Measurements from ENCODE around the gene OSBPL3. TPM values are rescaled to one million over a fixed set of nuclear protein-coding genes. Genes with fewer than 3 reads are reported as not detected.

Gene OSBPL3
- total RNA-seq, 1 experiment from 2014 or later = 16.0 TPM

- TF ChIP-seq ZNF425 (CRISPR knock-in tag; conservative IDR thresholded peaks at IDR 0.05) = no peak
- TF ChIP-seq CBFB (CRISPR knock-in tag; IDR thresholded peaks at IDR 0.05; ENCODE audit: low read depth) = no peak
- TF ChIP-seq HMGXB4 (CRISPR knock-in tag; IDR thresholded peaks at IDR 0.05) = no peak
Measured at GRCh38 chr7:24821754-24822054, 158.3 kb downstream of the OSBPL3 start (continued).

- no peaks in the 10 kb centered on the region for H3K9me3 Mint-ChIP-seq
- DNase-seq (ENCODE audit: low spot score) (no peak), ATAC-seq (no peak)
- TF ChIP-seq FOXP1 (CRISPR knock-in tag; IDR thresholded peaks at IDR 0.05; ENCODE audit: borderline replicate concordance) (no peak), CREM (CRISPR knock-in tag; IDR thresholded peaks at IDR 0.05) (no peak)
- H3K27ac Mint-ChIP-seq = no peak overlapping the region; the same call in 1 of the 2 replicates
- no peaks in the 10 kb centered on the region for H3K27me3 Mint-ChIP-seq (ENCODE audit: low read depth)
- POLR2A ChIA-PET = interaction anchor here (0.6 kb wide), 1 partner anchor 249 kb away, joined by 3 read pairs; no protein-coding TSS in a partner anchor
- peaks cover 8% of the 10 kb centered on the region for H3K36me3 Mint-ChIP-seq
- peaks cover 9% of the 10 kb centered on the region for H3K4me1 Mint-ChIP-seq
- CTCF ChIA-PET = interaction anchor here (0.6 to 3.3 kb wide), 10 partner anchors 9 to 313 kb away, joined by 3 to 28 read pairs (median 7); partner anchors contain the start of gene OSBPL3
- H3K4me3 Mint-ChIP-seq = no peak overlapping the region
Measured at GRCh38 chr7:24821045-24821753, 158.8 kb downstream of the OSBPL3 start.

- peaks cover 8% of the 10 kb centered on the region for H3K36me3 Mint-ChIP-seq
- ATAC-seq (no peak), DNase-seq (ENCODE audit: low spot score) (no peak)
- TF ChIP-seq NR1H2 (CRISPR knock-in tag; IDR thresholded peaks at IDR 0.05) (no peak), ETV6 (CRISPR knock-in tag; IDR thresholded peaks at IDR 0.05) (no peak), PRDM15 (CRISPR knock-in tag; IDR thresholded peaks at IDR 0.05) (no peak), E2F5 (CRISPR knock-in tag; IDR thresholded peaks at IDR 0.05) (no peak), SOX15 (CRISPR knock-in tag; IDR thresholded peaks at IDR 0.05) (no peak), MAX (CRISPR knock-in tag; IDR thresholded peaks at IDR 0.05) (no peak), ATF6 (CRISPR knock-in tag; IDR thresholded peaks at IDR 0.05) (no peak), EMX1 (CRISPR knock-in tag; IDR thresholded peaks at IDR 0.05) (no peak)
- H3K27me3 Mint-ChIP-seq (ENCODE audit: low read depth) = no peaks in the 10 kb centered on the region
- POLR2A ChIA-PET = interaction anchor here (0.6 kb wide), 1 partner anchor 20 kb away, joined by 3 read pairs; no protein-coding TSS in a partner anchor
- CTCF ChIA-PET = interaction anchor here (0.6 to 3.3 kb wide), 16 partner anchors 8 to 314 kb away, joined by 3 to 28 read pairs (median 5); partner anchors contain the start of gene OSBPL3
- no peak overlapping the region for H3K27ac Mint-ChIP-seq
- peaks cover 9% of the 10 kb centered on the region for H3K4me1 Mint-ChIP-seq
- no peaks in the 10 kb centered on the region for H3K9me3 Mint-ChIP-seq
- no peak overlapping the region for H3K4me3 Mint-ChIP-seq
Measured at GRCh38 chr7:24820730-24821044, 159.3 kb downstream of the OSBPL3 start.
